ENCODE results near the gene TMEM95.

Gene TMEM95

DNA sequence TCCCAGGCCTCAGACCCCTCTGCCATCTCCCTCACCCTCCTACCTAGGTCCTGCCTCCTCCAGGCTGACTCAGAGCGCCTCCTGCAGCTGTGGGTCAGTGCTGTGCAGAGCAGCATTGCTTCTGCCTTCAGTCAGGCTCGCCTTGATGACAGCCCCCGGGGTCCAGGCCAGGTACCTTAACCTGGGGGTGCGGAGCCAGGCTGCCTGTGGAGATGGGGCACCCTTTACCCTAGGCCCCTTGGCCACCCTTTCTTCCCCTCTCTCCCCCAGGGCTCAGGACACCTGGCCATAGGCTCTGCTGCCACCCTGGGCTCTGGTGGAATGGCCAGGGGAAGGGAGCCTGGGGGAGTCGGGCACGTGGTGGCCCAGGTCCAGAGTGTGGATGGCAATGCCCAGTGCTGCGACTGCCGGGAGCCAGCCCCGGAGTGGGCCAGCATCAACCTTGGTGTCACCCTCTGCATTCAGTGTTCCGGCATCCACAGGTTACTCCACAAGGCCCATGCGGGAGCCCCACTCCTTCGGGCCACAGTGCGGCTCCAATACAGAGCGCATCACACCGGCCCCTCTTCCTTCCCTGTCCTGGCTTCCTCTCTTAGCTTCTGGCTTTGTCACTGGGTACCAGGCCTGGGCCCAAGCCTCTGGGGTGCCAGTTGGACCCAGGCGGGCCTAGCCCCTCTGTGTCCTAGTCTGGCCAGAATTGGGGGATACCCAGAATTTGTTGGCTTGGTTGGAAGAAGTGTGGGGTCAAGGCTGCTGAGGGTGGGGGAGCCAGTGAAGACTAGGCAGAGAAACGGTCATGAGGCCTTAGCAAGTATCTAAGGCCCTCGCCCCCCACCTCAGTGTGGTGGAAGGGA is 8.0 kb upstream of the TMEM95 start:
- TF ChIP-seq ZNF777 (tag by site-specific recombination; IDR thresholded peaks at IDR 0.05; ENCODE audit: borderline replicate concordance) (no peak), ZNF169 (tag by site-specific recombination; IDR thresholded peaks at IDR 0.05) (no peak), ZNF558 (tag by site-specific recombination; IDR thresholded peaks at IDR 0.05) (no peak), ZBTB20 (tag by site-specific recombination; IDR thresholded peaks at IDR 0.05) (no peak), ZBTB8A (tag by site-specific recombination; IDR thresholded peaks at IDR 0.05) (no peak), ZNF830 (tag by site-specific recombination; IDR thresholded peaks at IDR 0.05; ENCODE audit: low read depth) (no peak), ZNF626 (tag by site-specific recombination; IDR thresholded peaks at IDR 0.05) (no peak)
- TF ChIP-seq, protein P1, sequence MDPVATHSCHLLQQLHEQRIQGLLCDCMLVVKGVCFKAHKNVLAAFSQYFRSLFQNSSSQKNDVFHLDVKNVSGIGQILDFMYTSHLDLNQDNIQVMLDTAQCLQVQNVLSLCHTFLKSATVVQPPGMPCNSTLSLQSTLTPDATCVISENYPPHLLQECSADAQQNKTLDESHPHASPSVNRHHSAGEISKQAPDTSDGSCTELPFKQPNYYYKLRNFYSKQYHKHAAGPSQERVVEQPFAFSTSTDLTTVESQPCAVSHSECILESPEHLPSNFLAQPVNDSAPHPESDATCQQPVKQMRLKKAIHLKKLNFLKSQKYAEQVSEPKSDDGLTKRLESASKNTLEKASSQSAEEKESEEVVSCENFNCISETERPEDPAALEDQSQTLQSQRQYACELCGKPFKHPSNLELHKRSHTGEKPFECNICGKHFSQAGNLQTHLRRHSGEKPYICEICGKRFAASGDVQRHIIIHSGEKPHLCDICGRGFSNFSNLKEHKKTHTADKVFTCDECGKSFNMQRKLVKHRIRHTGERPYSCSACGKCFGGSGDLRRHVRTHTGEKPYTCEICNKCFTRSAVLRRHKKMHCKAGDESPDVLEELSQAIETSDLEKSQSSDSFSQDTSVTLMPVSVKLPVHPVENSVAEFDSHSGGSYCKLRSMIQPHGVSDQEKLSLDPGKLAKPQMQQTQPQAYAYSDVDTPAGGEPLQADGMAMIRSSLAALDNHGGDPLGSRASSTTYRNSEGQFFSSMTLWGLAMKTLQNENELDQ (tag by site-specific recombination; IDR thresholded peaks at IDR 0.05; ENCODE audit: low read depth), result no peak
- ChIA-PET CTCF (interaction anchor here (0.6 to 5.8 kb wide), 14 partner anchors 9 to 645 kb away, joined by 3 to 50 read pairs (median 5); partner anchors contain the start of genes ACADVL, ACAP1, DLG4 and NEURL4), POLR2A (interaction anchor here (4.4 kb wide), 1 partner anchor 17 kb away, joined by 25 read pairs; the partner anchor contains the start of gene NEURL4)

DNA sequence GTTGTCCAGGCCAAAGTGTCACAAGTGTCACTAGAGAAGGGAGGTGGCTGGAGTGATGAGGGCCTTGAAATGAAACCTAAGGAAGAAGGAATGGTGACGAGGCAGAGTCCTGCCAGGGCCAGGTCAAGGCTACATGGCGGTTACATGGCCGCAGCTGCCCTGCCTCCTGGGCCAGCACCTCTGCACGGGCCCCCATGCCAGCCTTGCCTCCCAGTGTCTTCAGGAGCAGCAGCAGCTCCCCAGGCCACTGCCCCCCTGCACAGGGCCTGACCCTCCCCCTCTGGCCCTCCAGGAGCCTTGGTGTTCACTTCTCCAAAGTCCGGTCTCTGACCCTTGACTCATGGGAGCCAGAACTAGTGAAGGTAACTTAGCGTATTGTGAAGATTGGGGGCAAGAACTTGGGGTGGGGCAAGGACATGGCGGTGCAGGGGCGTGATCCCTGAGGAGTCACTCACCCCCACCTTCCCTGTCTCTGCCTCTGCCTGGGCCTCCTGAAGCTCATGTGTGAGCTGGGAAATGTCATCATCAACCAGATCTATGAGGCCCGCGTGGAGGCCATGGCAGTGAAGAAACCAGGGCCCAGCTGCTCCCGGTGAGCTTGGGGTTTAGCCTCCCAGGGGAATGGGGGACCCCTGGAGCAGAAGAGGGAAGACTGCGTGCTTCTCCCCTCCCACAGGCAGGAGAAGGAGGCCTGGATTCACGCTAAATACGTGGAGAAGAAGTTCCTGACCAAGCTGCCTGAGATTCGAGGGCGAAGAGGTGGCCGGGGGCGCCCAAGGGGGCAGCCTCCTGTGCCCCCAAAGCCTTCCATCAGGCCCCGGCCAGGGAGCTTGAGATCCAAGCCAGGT is 7.1 kb upstream of the TMEM95 start:
- POLR2A ChIA-PET, result interaction anchor here (0.6 to 4.4 kb wide), 4 partner anchors 18 to 140 kb away, joined by 3 to 25 read pairs (median 4); partner anchors contain the start of genes NEURL4, TMEM256 and ZBTB4
- Histone ChIP-seq H3K27ac (ENCODE audit: extremely low read depth, low read depth, low read length) (no peak overlapping the region), H3K4me3 (ENCODE audit: low read depth, low read length) (no peak overlapping the region), H3K36me3 (ENCODE audit: control insufficient read depth in 2 of 2, insufficient read depth in 1 of 2, low read length in 2 of 2) (no peaks in the 10 kb centered on the region), H3K4me1 (ENCODE audit: control insufficient read depth, insufficient read depth, low read length) (peaks cover 14% of the 10 kb centered on the region), H3K9me3 (ENCODE audit: control insufficient read depth, insufficient read depth, low read depth, low read length) (no peaks in the 10 kb centered on the region)
- CTCF ChIA-PET, result interaction anchor here (0.6 to 3.5 kb wide), 11 partner anchors 19 to 646 kb away, joined by 3 to 29 read pairs (median 4); partner anchors contain the start of gene NEURL4
- TF ChIP-seq ZSCAN23 (tag by site-specific recombination; IDR thresholded peaks at IDR 0.05) (no peak), ZNF157 (tag by site-specific recombination; IDR thresholded peaks at IDR 0.05) (no peak), GLIS1 (tag by site-specific recombination; IDR thresholded peaks at IDR 0.05) (peak; percentile 79), ZNF404 (tag by site-specific recombination; IDR thresholded peaks at IDR 0.05) (no peak), IKZF3 (tag by site-specific recombination; IDR thresholded peaks at IDR 0.05) (no peak), ZEB2 (tag by site-specific recombination; IDR thresholded peaks at IDR 0.05) (no peak), GLIS2 (tag by site-specific recombination; IDR thresholded peaks at IDR 0.05) (peak; percentile 47; the same call in 1 of the 2 replicates), MZF1 (tag by site-specific recombination; IDR thresholded peaks at IDR 0.05; ENCODE audit: borderline replicate concordance) (no peak), SALL2 (tag by site-specific recombination; IDR thresholded peaks at IDR 0.05; ENCODE audit: borderline replicate concordance) (no peak), ZNF514 (tag by site-specific recombination; IDR thresholded peaks at IDR 0.05) (no peak), ZNF10 (tag by site-specific recombination; IDR thresholded peaks at IDR 0.05) (no peak), ZBTB6 (tag by site-specific recombination; IDR thresholded peaks at IDR 0.05) (no peak), ZNF704 (tag by site-specific recombination; IDR thresholded peaks at IDR 0.05) (no peak)
- TF ChIP-seq, protein P1 (tag by site-specific recombination; IDR thresholded peaks at IDR 0.05; ENCODE audit: low read depth), result no peak

More for the DNA sequence above, 8.0 kb upstream of the TMEM95 start:
- Histone ChIP-seq H3K9me3 (ENCODE audit: control insufficient read depth, insufficient read depth, low read depth, low read length) (no peaks in the 10 kb centered on the region), H3K36me3 (ENCODE audit: control insufficient read depth in 2 of 2, insufficient read depth in 1 of 2, low read length in 2 of 2) (no peaks in the 10 kb centered on the region), H3K27ac (ENCODE audit: extremely low read depth, low read depth, low read length) (no peak overlapping the region), H3K4me1 (ENCODE audit: control insufficient read depth, insufficient read depth, low read length) (peaks cover 11% of the 10 kb centered on the region), H3K4me3 (ENCODE audit: low read depth, low read length) (no peak overlapping the region)
